Stimulated activated CD4-positive, alpha-beta T cell treated with anti-CD3 and anti-CD28 coated beads, Interleukin-1b, Interleukin-23, amount 100 ng/mL, for 1 hour (primary cell): ENCODE measurements around the gene BMF.

Experiments
- DNase-seq, 2 donors: peaks; one replicate each; pipeline ENCODE4 v3.0.0-alpha.2; 2020; ENCODE audit warnings: low read depth in 2 of 2

The BMF gene

DNA sequence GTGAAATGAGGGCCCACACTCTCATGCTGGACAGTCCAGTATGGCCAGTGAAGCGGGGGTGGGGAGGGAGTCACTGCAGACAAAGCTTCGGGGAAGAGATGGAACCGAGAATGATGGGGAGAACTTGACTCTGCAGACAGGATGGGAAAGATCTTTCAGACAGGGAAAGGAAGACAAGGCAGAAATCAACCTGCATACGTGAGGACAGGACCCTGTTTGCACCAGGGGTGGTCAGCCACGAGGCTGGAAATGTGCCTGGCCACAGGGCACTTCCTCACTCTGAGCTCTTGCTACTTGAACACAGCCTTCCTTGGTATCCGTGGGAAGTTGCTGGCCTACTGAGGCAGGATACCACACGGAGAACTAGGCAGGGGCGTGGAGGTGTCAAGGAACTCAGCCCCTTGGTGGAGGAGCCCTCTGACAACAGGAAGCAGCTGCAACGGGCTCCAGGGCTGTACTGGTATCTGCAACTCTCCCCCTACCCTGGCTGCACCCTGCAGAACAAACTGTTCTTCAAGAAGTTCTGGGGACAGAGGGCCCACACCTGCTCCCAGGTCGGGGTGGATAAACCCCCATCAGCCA is 60.4 kb downstream of the BMF start:
- DNase-seq: no peak

DNA sequence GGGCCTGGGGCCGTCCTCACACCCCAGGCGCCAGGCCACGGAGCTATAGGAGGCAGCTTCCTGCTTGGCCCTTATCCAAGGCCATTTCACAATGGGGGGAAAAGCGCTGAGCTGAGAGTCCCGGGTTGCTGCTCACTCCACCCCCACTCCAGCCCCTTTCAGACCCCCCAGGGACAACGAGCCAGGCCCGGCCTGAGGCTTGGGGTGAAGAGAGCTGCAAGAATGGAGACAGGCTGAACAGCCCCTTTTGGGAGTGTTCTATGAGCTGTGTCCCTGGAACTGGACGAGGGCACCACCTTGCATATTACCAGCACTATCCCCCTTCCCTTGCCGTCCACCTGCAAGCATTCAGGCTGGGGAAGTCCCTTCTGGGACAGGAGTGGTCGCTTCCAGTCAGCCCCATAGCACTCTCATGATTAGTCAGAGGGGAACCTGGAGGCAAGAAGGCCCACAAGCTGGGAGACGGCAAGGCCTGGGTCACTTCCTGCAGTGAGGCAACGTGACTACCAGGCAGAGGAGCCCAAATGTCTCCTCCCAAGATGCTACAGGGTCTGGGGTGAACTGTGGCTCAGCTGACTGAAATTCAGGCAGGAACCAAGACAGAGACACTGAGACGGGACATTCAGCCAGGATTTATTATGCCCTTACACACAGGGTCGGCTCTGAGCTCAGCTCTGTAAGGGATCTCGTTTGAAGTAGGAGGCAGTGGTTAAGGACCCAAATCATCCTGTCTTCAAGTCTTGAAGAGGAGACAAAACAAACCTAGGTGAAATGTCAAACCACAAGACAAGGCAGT is 61.1 kb downstream of the BMF start:
- peak in 1 of 2 donors; percentile 12 for DNase-seq

DNA sequence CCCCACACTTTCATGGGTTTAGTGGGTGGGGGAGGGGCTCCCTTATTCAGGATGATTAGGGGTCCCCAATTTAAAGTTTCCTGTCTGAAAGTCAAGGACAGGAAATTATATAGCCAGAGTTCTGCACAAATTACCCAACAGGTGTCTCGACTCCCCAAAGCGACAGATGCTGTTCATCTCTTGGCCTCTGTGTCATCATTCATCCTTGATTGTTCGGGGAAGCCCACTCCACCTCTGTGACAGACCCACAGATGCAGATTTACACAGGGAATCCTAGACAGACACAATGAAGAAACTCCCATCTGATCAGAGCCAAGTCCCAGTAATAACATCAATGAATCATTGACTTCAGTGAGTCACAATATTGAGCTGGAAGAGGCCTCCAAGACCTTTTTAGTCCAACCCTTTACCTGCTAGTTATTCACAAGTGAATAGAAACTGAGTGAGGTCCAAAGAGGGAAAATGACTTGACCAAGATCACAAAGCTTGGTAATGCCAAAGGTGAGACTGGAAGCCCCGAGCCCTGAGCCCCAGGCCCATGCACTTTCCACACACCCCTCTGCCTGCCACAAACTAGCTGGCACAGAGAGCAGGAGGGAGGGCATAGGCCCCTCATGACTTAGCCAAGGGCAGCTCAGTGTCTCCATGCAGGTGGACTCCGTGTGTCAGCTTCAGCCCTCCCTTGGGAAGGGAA is 61.8 kb downstream of the BMF start:
- no peak for DNase-seq

DNA sequence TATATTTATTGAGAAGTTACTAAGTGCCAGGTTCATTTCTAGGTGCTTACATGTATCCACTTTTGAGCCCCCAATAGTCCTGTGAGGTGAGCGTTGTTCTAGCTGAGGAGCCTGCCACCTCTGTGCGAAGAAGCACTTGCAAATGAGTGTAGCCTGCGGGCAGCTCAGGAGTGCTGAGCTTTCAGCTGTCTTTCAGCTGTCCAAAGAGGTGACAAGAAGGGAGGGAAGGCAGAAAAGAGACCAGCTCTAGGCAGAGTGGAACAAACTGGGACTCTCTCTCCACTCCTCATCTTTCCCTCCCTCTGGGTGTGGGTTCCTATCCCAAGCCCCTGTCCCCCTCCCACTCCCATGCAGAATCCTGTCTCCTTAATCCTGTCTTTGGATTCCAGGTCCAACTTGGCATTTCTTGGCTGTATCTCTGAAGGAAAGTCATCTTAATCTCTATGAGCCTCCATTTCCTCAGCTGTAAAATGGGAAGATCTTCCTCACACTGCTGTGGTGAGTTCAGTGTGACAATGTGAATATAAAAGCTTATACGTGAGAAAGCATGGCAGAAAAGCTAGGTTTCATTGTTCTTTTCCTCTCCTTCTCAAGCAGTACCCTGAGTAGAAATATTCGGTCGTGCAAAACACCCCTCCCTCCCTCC is 63.0 kb downstream of the BMF start:
- DNase-seq: no peak

DNA sequence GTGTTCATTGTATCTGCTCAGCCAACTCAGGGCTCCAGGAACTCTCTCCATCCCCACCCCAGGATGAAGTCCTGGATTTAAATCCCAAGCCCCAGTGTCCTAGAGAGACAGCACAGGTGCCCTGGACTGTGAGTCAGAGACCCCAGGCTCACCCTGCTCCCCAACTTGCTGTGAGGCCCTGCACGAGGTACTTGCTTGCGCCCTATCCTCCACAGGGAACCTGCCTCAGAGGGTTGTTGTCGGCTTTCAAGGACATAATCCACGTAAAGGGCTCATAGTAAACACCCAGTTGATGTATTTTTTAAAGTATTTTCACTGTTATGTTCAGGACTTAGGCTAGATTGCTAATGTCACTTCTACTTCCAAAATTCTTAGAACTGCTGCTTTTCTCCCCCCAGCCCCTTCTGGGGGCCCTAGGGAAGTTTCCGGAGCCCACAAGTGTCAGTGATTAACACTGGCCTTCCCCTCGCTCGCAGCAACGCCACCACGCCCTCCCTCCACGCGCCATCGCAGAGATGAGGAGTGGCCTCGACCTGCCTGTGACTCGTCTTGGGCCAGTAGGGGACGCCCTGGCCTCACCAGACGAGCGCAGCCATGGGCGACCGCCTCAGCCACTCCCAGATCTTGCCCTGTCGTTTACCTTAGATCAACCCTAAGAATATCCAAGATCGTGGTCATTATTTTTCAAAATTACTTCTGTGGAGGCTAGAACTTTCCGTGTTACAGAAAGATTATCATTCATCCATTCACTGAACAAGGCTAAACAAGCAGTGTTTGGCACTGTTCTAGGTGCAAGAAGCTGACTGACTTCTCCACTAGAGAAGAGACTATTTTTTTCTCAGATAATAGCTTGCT is 63.7 kb downstream of the BMF start:
- DNase-seq: peak; percentile 45 to 72

DNA sequence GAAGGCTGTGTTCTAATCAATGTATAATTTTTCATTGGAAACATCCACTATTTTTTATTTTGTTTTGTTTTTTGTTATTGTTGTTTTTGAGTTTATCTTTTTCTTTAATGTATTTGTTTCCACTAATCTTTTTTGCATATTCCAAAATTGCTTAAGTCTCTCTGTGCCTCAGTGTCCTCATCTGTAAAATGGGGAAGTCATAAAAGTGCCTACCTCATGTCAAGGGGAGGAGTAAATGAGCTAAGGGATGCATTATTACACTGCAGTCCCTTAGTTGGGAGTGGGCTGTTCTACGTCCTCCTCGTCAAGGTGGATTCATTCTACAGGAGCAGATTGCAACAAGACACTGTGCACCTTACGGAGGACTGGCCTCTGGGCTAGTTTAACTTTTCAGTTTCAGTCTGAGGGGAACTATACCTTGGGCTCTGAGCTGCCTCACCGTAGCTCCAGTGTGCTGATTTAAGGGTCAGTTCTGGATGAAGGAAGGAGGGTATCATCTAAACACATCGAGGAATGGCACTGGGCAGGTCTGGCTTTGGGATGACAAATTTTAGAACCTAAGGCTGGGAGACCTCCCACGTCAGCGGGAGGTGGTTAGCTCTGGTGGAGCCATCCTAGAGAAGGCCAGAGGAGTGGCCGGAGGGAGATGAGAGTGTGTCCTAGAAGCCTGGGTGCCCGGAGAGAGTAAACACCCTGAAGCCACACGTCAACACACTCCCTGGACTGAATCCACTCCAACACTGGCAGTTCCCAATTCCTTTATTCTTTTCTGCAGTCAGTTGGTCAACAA is 64.6 kb downstream of the BMF start:
- no peak for DNase-seq

DNA sequence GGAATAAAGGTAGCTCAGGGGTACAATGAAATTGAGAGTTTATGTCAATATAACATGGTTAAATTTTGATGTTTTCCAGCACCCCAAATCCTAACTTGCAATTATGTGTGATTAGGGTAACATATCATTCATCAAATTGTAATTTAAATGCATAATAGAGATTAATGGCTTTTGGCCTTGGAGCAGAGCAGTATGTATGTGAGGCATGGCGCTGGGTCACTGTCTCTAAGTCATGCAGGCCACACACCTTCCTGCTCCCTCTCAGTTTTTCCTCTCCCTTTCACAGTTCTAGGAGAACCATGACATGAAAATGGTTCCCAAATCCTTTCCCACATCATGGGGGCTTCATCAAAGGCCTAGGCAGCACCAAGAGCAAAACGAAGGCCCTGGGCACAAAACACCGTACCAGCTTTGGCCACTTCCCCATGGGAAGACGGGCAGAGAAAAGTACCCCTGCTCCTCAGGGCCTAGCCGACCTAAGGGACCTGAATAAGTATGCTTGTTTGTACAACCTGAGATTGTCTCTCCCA is 65.8 kb downstream of the BMF start:
- DNase-seq: no peak

DNA sequence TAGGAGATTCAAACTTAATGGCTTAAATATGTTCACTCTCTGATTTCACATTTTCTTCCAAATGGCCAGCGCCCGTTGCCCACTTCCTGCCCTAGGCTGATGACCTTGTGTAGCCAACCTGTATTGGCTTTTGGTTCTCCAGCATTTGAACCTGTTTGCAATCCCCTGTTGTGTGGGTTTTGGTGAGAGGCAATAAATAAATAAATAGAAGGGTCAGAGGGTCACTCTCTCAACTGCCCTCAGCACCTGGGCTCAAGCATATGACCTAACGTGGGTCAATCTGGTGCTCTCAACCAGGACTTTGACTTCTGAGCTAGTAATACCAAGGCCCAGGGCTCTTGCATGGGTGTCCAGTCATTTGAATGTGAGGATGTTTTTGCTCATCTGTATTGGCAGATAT is 67.9 kb downstream of the BMF start:
- no peak for DNase-seq

DNA sequence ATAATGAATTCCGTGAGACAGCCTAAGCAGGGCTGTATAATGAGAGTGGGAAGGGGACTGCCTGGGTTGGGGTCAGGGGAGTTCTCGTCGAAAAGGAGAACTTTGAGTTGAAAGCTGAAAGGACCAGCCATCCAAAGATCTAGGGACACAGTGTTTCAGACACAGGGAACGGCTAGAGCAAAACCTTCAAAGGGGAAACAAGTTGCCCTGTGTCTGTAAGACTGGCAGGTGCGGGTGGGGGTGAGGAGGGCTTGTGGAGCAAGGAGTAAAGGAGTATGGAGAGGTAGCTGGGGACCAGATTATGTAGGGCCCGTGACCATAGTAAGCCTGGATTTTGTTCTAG is 68.4 kb downstream of the BMF start:
- DNase-seq: no peak

DNA sequence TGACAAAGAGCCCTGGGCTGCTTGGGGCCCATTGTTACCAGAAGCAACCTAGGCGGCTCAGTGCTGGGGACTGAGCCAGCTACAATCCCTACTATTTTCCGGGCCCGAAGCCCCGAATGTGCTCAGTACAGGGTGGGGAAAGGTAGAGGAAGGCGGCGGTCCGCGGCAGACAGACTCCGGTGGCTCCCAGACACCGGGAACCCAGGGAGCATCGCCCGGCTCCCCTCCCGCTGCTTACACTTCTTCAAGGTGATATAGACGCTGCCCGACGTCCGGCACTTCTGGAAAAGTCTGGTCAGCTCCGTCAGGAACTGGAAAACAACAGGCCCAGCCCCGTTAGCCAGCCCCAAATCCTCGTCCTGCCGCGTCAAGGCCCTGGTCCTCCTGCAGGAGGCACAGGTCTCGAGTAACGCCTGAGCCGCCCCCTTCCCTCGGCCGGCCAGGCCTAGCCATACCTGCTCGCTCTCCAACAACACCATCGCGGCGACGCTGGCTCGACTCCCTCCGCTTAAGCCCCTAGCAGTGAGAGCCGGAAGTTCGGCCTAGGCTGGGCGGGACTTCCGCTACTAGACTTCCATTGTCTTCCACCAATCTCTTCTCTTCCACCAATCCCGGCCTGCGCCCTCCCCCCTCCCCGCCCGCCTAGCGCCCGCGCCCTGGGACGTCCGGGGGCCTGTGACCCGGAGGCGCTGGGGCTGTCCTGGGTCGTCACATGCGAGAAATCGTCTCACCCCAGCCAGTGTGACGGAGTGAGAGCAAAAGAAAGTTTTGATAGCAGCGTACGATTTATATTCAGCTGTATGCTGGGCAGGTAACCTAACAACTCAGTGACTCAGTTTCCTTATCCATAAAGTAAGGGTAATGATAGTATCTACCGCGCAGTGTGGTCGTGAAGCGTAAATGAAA is 69.8 kb downstream of the BMF start, which contains the start of gene SRP14:
Gene SRP14, minus strand, starts transcription at position 544 of the 906 bp plus-strand sequence. Its CDS starts 65 bp downstream, at position 479.
- DNase-seq: peak; percentile 79 to 90

DNA sequence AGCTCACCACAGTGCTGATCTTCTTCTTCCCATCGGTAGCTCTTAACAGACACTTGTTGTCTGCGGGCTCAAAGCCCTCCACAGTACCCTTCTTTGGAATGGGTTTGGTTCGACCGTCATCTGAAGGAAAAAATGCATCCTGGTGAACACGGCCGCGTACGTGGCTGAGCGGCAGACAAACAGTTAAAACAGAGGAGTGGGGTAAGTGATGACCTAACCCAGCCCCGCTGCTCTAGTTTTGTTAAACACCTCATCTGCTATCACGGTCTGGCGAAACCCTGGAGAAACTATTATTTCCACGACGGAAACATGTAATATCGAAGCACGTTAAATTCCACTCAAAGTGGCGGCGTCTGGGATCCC is 70.4 kb downstream of the BMF start:
- no peak for DNase-seq
